ENCODE data around the gene PRDM15.
A peak's percentile ranks its signal among the peaks of the same experiment; 100 is the strongest.

Gene PRDM15

GRCh38 chr21:41914965-41915364 is 35.8 kb upstream of the PRDM15 start:
- in situ Hi-C loops (cut with HindIII; ENCODE audit: low pct_ligation_motif_present, low pct_unique_long_range_greater_than_20kb, low sequenced_read_pairs) = no loop called here
- no peak for DNase-seq

GRCh38 chr21:41914358-41914757 is 35.2 kb upstream of the PRDM15 start:
- DNase-seq = no peak

GRCh38 chr21:41913230-41913629 is 34.1 kb upstream of the PRDM15 start:
- no peak for DNase-seq
- in situ Hi-C loops (cut with HindIII; ENCODE audit: low pct_ligation_motif_present, low pct_unique_long_range_greater_than_20kb, low sequenced_read_pairs) = no loop called here

More at GRCh38 chr21:41914358-41914757, 35.2 kb upstream of the PRDM15 start:
- in situ Hi-C loops (cut with HindIII; ENCODE audit: low pct_ligation_motif_present, low pct_unique_long_range_greater_than_20kb, low sequenced_read_pairs) = no loop called here

DNA sequence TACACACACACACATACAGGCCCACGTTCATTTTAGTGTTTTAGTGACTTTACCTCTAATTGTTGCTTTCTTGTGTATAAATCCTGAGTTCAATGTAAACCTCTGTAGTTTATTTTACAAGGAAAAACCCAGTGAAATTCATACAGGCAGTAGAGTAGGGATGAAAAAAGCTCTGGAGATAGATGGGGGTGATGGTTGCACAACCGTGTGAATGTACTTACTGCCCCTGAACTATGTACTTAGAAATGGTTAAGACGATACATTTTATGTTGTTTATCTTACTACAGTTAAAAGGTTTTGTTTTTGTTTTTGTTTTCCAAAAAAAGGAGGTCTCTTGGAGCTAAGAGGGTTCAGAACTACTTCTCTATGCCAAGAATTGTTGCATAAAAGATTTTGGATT is 29.7 kb upstream of the PRDM15 start:
- in situ Hi-C loops (cut with HindIII; ENCODE audit: low pct_ligation_motif_present, low pct_unique_long_range_greater_than_20kb, low sequenced_read_pairs) = no loop called here

DNA sequence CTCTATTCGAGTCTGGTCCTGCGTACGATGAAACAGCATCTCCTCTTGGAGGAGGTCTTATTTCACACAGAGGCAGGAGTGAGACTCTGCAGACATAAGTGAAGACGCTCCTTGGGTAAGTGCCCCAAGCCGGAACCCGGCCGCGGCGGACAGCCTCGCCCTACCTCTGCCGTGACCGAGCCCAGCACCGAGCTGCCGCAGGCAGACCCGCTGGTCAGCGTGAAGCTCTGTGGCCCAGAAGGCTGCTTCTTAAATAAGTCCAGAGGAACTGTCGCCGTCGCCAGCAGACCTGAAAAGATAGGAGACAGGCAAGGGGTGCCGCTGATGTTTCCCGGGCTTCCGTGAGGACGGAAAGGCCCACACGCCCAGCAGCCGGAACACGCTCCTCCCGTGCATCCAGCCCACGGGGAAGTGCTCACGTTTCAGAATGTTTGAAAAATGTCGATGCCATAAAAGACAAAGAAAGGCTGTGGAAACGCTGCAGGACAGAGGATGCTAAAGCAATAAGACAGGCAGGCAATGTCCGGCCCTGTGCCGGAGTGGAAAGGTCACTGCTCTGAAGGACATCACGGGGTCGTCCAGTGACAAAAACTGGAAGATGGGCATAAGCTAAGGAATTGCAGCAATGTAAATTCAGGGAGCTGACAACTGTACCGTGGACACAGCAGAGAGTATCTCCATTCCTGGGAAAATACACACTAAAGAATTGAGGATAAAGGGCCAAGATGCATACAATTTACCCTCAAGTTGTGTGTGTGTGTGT is 28.5 kb upstream of the PRDM15 start:
- no peak for DNase-seq
- in situ Hi-C loops (cut with HindIII; ENCODE audit: low pct_ligation_motif_present, low pct_unique_long_range_greater_than_20kb, low sequenced_read_pairs) = no loop called here

More for the DNA sequence above, 29.7 kb upstream of the PRDM15 start:
- no peak for DNase-seq

DNA sequence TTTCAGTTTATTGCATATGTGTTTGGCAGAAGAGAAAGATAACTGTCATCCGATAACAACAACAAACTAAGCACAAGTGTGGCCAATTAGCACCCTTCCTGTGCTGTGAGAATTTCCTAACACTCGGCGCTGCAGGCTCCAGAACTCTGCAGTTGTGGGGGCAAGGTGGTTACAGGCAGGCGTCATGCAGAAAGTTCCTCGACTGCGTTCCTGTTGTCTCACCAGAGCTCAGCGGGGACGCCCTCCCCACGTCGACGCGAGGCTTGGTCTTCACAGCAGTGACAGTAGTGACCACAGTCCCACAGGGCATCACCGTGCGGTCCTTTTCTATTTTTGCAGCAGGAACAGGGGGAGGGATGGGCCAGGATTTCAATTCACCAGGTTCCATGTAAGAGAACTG is 27.6 kb upstream of the PRDM15 start:
- DNase-seq = no peak
- in situ Hi-C loops (cut with HindIII; ENCODE audit: low pct_ligation_motif_present, low pct_unique_long_range_greater_than_20kb, low sequenced_read_pairs) = no loop called here

DNA sequence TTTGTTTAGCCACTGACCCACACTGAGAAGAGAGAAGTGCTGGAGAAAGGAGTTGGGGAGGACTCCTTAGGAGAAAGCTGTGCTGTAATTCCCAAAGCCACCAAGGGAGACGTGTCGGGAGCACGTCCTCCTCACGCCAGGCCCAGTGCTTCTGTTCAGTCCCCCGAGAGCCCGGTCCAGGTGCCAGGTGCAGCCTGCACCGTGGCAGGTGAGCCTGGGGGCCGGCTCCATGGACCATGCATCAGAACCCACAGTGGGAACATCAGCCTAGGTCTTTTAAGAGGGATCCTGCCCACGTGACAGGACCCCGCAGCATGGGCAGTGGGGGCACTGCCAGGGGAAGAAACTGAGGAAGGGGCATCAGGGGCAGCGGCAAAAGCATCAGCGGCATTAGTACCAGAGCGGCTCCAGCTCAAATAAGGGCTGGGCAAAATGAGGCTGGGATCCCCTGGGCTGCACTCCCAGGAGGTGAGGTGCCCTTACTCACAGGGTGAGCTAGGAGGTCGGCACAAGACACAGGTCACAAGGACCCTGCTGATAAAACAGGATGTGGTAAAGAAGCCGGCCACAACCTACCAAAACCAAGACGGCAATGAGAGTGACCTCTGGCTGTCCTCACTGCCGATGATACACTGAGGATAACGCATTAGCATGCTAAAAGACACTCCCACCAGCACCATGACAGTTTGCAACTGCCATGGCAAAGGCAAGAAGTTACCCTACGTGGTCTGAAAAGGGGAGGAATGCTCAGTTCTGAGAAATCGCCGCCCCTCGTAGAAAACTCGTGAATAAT is 24.6 kb upstream of the PRDM15 start:
- no peak for DNase-seq
- in situ Hi-C loops (cut with HindIII; ENCODE audit: low pct_ligation_motif_present, low pct_unique_long_range_greater_than_20kb, low sequenced_read_pairs) = no loop called here

GRCh38 chr21:41902946-41903345 is 23.8 kb upstream of the PRDM15 start:
- in situ Hi-C loops (cut with HindIII; ENCODE audit: low pct_ligation_motif_present, low pct_unique_long_range_greater_than_20kb, low sequenced_read_pairs) = no loop called here
- DNase-seq = no peak

DNA sequence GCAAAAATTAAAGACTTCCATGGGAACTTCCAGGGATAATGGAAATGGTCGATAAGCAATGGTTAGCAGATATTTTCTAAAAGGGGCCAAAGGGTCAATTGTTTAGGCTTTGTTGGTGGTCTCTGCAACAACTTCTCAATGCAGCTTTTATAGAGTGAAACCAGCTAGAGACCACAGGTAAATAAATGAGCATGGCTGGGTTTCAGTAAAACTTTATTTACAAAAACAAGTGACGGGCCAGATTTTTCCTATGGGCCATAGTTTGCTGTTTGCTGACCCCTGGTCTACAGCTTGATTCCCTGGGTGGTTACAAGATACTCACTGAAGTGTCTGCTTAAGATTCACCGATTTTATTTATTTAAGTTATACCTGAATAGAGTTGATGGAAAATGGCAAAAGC is 22.6 kb upstream of the PRDM15 start:
- in situ Hi-C loops (cut with HindIII; ENCODE audit: low pct_ligation_motif_present, low pct_unique_long_range_greater_than_20kb, low sequenced_read_pairs) = no loop called here
- no peak for DNase-seq

DNA sequence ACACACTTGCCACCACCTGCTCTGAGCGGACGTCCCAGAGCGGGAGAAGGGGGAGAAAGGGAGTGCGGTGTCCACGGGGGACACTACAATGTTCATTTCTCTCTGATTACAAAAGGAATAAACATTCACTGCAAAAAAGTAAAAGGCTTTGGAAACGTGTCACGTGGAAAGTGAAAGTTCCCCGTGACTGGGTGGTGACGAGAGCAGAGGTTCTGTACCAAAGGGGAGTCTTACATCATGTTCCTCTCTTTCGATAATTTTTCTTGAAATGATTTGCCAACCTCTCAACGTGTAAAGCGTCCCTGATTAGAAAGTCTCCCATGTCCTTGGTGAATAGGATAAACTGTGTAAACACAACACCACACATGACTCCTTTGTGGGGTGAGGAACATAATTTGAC is 22.0 kb upstream of the PRDM15 start:
- DNase-seq = no peak

DNA sequence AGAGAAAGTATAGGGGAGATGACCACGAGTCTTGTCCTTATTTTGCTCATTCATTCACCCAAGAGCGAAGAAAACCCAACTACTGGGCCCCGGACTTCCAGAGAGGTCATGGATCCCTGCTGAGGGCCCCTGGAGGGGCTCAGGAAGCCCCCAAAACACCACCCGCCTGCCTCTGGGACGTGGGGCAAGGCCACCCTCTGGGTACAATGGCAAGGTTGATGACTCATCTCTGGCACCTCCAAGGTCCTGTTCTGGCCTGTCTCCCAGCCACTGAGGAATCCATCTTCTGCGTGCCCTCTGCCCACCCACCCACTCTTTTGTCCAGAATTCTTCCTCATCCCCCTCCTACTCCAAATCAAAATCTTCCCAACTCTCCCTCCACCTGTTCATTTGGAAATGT is 21.3 kb upstream of the PRDM15 start:
- in situ Hi-C loops (cut with HindIII; ENCODE audit: low pct_ligation_motif_present, low pct_unique_long_range_greater_than_20kb, low sequenced_read_pairs) = no loop called here
- no peak for DNase-seq

More for the DNA sequence above, 22.0 kb upstream of the PRDM15 start:
- in situ Hi-C loops (cut with HindIII; ENCODE audit: low pct_ligation_motif_present, low pct_unique_long_range_greater_than_20kb, low sequenced_read_pairs) = no loop called here

- no peak for DNase-seq
Observed at GRCh38 chr21:41899426-41900202, 20.5 kb upstream of the PRDM15 start.

GRCh38 chr21:41898998-41899397 is 19.9 kb upstream of the PRDM15 start:
- no peak for DNase-seq
- in situ Hi-C loops (cut with HindIII; ENCODE audit: low pct_ligation_motif_present, low pct_unique_long_range_greater_than_20kb, low sequenced_read_pairs) = no loop called here

More at GRCh38 chr21:41899426-41900202, 20.5 kb upstream of the PRDM15 start:
- in situ Hi-C loops (cut with HindIII; ENCODE audit: low pct_ligation_motif_present, low pct_unique_long_range_greater_than_20kb, low sequenced_read_pairs) = no loop called here

GRCh38 chr21:41897700-41898099 is 18.6 kb upstream of the PRDM15 start:
- in situ Hi-C loops (cut with HindIII; ENCODE audit: low pct_ligation_motif_present, low pct_unique_long_range_greater_than_20kb, low sequenced_read_pairs) = no loop called here
- no peak for DNase-seq

DNA sequence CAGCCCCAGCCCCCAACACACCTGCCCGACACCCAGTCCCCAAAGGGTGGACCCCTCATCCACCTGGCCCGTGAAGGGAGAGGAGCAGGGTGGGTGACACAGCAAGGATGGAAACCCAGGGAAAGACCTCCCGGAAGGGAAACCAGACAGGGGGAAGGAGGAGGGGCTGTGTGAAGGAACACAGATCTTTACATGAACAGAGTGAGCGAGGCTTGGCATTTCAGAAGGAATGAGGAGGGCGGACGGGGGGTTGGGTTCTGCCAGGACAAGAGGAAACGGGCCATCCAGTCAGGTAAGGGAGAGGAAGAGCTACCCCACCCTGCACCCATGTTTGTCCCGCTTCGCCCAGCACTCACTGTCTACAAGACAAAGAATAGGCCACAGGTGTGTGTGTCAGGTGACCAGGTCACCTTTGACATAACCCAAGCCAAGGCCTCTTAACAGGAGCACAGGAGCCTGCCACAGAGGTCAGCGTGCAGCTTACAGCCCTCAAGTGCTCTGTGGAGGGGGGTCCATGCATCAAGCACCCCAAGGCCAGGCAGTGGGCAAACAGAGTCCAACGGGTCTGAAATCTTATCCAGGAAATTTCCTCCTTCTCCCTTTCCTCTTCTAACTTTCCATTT is 18.0 kb upstream of the PRDM15 start:
- in situ Hi-C loops (cut with HindIII; ENCODE audit: low pct_ligation_motif_present, low pct_unique_long_range_greater_than_20kb, low sequenced_read_pairs) = no loop called here
- no peak for DNase-seq

GRCh38 chr21:41895643-41896493 is 16.7 kb upstream of the PRDM15 start:
- in situ Hi-C loops (cut with HindIII; ENCODE audit: low pct_ligation_motif_present, low pct_unique_long_range_greater_than_20kb, low sequenced_read_pairs) = no loop called here
- DNase-seq = no peak

DNA sequence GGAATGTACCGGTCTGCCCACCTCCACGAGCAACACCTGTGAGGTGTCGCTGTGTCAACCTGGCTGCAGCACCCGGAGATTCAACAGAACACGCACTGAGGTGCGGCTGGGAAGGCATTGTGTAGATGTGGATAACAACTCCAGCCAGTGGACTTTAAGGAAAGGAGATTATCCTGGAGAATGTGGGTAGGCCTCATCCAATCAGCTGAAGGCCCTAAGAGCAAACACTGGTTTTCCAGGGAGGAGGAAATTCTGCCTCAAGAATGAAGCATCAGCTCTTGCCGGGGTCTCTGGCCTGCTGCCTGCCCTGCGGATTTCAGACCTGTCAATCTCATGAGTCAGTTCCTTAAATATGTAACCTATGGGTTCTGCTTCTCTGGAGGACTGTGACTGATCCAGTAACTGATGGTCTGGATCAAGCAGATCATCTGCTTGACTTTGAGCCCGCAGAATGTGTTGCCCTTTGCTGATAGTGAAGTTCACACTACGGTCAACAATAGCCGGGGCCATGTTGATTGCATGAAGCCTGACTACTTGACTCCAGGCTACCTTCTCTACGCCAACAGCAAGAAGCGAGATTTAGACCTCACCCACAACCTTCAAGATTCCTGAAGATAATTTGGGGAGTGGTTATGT is 15.9 kb upstream of the PRDM15 start:
- DNase-seq = peak; percentile 84
- in situ Hi-C loops (cut with HindIII; ENCODE audit: low pct_ligation_motif_present, low pct_unique_long_range_greater_than_20kb, low sequenced_read_pairs) = no loop called here
